ENCODE data around the gene RANBP1. TPM values are rescaled to one million over a fixed set of nuclear protein-coding genes. Genes with fewer than 3 reads are reported as not detected.

Gene RANBP1
- polyA plus RNA-seq, 1 donor (not counting 4 experiments of a cell fraction or from before 2014, with no cell fraction given) = 193 TPM

DNA sequence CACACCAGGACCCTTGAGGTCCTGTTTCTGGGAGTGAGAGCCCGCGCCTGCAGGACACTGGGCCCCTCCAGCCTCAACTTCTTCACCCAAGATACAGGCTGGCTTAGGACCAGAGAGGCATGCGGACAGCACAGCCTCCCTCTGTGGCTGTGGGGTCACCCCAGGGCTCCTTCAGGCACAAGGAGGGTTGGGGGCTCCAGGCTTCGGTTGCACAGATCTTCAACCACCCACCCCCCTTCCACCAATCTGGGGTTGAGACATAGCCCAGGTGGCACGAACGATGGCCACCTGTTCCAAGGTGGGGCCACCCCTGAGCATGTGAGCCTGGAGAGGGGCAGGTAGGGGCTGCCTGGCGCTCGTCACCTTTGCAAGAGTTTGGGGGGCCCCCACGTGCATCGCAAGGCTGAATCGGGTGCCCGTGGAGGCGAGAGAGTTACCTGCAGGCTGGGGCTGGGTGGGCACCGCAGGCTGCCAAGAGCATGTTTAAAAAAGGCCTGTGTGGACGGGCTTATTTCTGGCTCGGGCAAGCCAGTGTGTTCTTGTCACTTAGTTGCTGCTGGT lies 16.9 kb downstream of the RANBP1 start:
- H3K4me3 ChIP-seq (ENCODE audit: control insufficient read depth in 2 of 3, extremely low read depth in 1 of 3, insufficient read depth in 2 of 3, low read depth in 1 of 3, low read length in 3 of 3) = peak overlapping the region; percentile 41 to 86 (median 71)
- H3K36me3 ChIP-seq (ENCODE audit: control insufficient read depth in 2 of 2, extremely low read depth in 1 of 2, insufficient read depth in 2 of 2, low read length in 2 of 2) = peaks cover 0 to 5% of the 10 kb centered on the region in 2 experiments
- peak overlapping the region; percentile 93 for H3K4me2 ChIP-seq (ENCODE audit: control insufficient read depth, extremely low read depth, insufficient read depth, low read depth, low read length)
- peaks cover 23% of the 10 kb centered on the region for H4K20me1 ChIP-seq (ENCODE audit: control insufficient read depth, extremely low read depth, insufficient read depth, low read length)
- no peaks in the 10 kb centered on the region for H3K9me3 ChIP-seq (ENCODE audit: control insufficient read depth, low read depth, low read length)
- DNase-seq (ENCODE audit: low read depth, low spot score) = no peak
- dilution Hi-C loops (cut with MboI; ENCODE audit: extremely low pct_ligation_motif_present, low sequenced_read_pairs) = no loop called here
- peak overlapping the region; percentile 6 for H3K27ac ChIP-seq (ENCODE audit: control insufficient read depth, insufficient read depth, low read length)
- H3K9ac ChIP-seq (ENCODE audit: control insufficient read depth, extremely low read depth, insufficient read depth, low read length) = peak overlapping the region; percentile 77
- H3K9me1 ChIP-seq (ENCODE audit: control insufficient read depth, extremely low read depth, insufficient read depth, low read length) = no peaks in the 10 kb centered on the region
- H2AFZ ChIP-seq (ENCODE audit: control insufficient read depth, low read length) = no peak overlapping the region
- H3K79me2 ChIP-seq (ENCODE audit: control insufficient read depth, insufficient read depth, low read length) = peaks cover 52% of the 10 kb centered on the region
- no peak for FAIRE-seq
- H3K27me3 ChIP-seq (ENCODE audit: control insufficient read depth, extremely low read depth, insufficient read depth, low read length) = no peaks in the 10 kb centered on the region
- H3K4me1 ChIP-seq (ENCODE audit: control insufficient read depth, extremely low read depth, insufficient read depth, low read length) = peaks cover 15% of the 10 kb centered on the region
- TF ChIP-seq EZH2 (IDR thresholded peaks at IDR 0.05; ENCODE audit: low read length) = no peak
- TF ChIP-seq, protein P1, sequence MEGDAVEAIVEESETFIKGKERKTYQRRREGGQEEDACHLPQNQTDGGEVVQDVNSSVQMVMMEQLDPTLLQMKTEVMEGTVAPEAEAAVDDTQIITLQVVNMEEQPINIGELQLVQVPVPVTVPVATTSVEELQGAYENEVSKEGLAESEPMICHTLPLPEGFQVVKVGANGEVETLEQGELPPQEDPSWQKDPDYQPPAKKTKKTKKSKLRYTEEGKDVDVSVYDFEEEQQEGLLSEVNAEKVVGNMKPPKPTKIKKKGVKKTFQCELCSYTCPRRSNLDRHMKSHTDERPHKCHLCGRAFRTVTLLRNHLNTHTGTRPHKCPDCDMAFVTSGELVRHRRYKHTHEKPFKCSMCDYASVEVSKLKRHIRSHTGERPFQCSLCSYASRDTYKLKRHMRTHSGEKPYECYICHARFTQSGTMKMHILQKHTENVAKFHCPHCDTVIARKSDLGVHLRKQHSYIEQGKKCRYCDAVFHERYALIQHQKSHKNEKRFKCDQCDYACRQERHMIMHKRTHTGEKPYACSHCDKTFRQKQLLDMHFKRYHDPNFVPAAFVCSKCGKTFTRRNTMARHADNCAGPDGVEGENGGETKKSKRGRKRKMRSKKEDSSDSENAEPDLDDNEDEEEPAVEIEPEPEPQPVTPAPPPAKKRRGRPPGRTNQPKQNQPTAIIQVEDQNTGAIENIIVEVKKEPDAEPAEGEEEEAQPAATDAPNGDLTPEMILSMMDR (optimal IDR thresholded peaks at IDR 0.05 in 1 of 3, IDR thresholded peaks at IDR 0.05 in 1 of 3, conservative IDR thresholded peaks at IDR 0.05 in 1 of 3; ENCODE audit: extremely low read depth in 1 of 3, insufficient read depth in 2 of 3, low read length in 3 of 3) = no peak

DNA sequence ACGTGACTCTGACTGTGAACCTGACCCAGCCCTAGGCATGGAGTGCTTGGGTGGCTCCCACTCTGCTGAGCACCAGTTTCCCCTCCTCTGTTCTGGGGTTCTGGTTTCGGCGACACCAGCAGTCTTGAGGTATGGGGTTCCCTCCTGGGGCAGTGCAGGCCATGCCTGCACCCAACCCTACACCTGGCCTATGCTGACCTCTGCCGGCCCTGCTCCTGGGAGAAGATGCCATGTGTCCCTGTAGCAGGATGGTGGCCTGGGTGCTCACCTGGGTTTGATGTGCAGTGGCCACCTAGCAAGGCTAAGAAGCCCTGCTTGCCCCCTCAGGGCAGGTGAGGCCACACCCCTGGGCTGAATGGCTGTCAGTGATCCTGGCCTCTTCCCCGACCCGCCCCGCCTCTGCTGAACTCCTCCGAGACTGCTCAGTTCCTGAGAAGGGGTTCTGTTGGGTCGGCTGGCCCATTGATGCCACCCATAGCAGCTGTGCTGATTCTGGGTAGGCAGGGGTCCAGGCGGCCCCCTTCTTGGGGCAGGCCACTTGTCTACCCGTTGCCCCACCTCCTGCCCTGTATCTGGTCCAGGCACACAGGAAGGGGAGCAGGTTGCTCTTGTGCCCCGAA lies 18.1 kb downstream of the RANBP1 start:
- H3K4me1 ChIP-seq (ENCODE audit: control insufficient read depth, extremely low read depth, insufficient read depth, low read length) = peaks cover 15% of the 10 kb centered on the region
- H3K4me3 ChIP-seq (ENCODE audit: control insufficient read depth in 2 of 3, extremely low read depth in 1 of 3, insufficient read depth in 2 of 3, low read depth in 1 of 3, low read length in 3 of 3) = no peak overlapping the region
- no peaks in the 10 kb centered on the region for H3K9me1 ChIP-seq (ENCODE audit: control insufficient read depth, extremely low read depth, insufficient read depth, low read length)
- DNase-seq (ENCODE audit: low read depth, low spot score) (no peak), FAIRE-seq (no peak)
- H4K20me1 ChIP-seq (ENCODE audit: control insufficient read depth, extremely low read depth, insufficient read depth, low read length) = peaks cover 30% of the 10 kb centered on the region
- H3K27ac ChIP-seq (ENCODE audit: control insufficient read depth, insufficient read depth, low read length) = no peak overlapping the region
- H3K4me2 ChIP-seq (ENCODE audit: control insufficient read depth, extremely low read depth, insufficient read depth, low read depth, low read length) = no peak overlapping the region
- H3K9me3 ChIP-seq (ENCODE audit: control insufficient read depth, low read depth, low read length) = no peaks in the 10 kb centered on the region
- no peak overlapping the region for H2AFZ ChIP-seq (ENCODE audit: control insufficient read depth, low read length)
- dilution Hi-C loops (cut with MboI; ENCODE audit: extremely low pct_ligation_motif_present, low sequenced_read_pairs) = no loop called here
- H3K79me2 ChIP-seq (ENCODE audit: control insufficient read depth, insufficient read depth, low read length) = peaks cover 61% of the 10 kb centered on the region
- TF ChIP-seq EZH2 (IDR thresholded peaks at IDR 0.05; ENCODE audit: low read length) = no peak
- TF ChIP-seq, protein P1 (optimal IDR thresholded peaks at IDR 0.05 in 1 of 3, IDR thresholded peaks at IDR 0.05 in 1 of 3, conservative IDR thresholded peaks at IDR 0.05 in 1 of 3; ENCODE audit: extremely low read depth in 1 of 3, insufficient read depth in 2 of 3, low read length in 3 of 3) = peak in 1 of 3 experiments; percentile 17
- no peaks in the 10 kb centered on the region for H3K27me3 ChIP-seq (ENCODE audit: control insufficient read depth, extremely low read depth, insufficient read depth, low read length)
- peaks cover under 1 to 3% of the 10 kb centered on the region in 2 experiments for H3K36me3 ChIP-seq (ENCODE audit: control insufficient read depth in 2 of 2, extremely low read depth in 1 of 2, insufficient read depth in 2 of 2, low read length in 2 of 2)
- H3K9ac ChIP-seq (ENCODE audit: control insufficient read depth, extremely low read depth, insufficient read depth, low read length) = no peak overlapping the region

Measured in keratinocyte (primary cell).